ENCODE measurements around the gene WDR83. TPM values are rescaled to one million over a fixed set of nuclear protein-coding genes. Genes with fewer than 3 reads are reported as not detected.
"Not testable (repeated sequence)": the region's sequence is repeated elsewhere in the genome, so short reads cannot be mapped to it uniquely, and the experiment has no call there.

WDR83 gene
- total and polyA plus RNA-seq, 4 donors = 7.1 to 20.9 (median 10.6) TPM

- ATAC-seq (ENCODE audit: low FRiP score) (no peak), DNase-seq (no peak)
- Histone ChIP-seq H3K4me3 (ENCODE audit: low read length in 2 of 2) (no peak overlapping the region), H3K36me3 (ENCODE audit: control insufficient read depth in 1 of 2, insufficient read depth in 2 of 2, low read length in 1 of 2) (no peaks in the 10 kb centered on the region), H3K4me1 (ENCODE audit: control insufficient read depth in 1 of 2, insufficient read depth in 2 of 2, low read length in 2 of 2) (no peaks in the 10 kb centered on the region), H3K27me3 (ENCODE audit: control insufficient read depth in 1 of 2, insufficient read depth in 2 of 2, low read length in 1 of 2) (no peaks in the 10 kb centered on the region), H3K9me3 (ENCODE audit: control insufficient read depth, low read length) (no peaks in the 10 kb centered on the region), H3K27ac (ENCODE audit: low read depth in 1 of 2, low read length in 2 of 2) (no peak overlapping the region)
- intact Hi-C loops (cut with DNase I) = no loop called here
- WGBS, 2 donors = 88 to 90% methylated on average over 1 of the region's 1 CpG
Measured at GRCh38 chr19:12695514-12695913, 28.9 kb downstream of the WDR83 start.

GRCh38 chr19:12695997-12696365 lies 29.4 kb downstream of the WDR83 start:
- Histone ChIP-seq H3K36me3 (ENCODE audit: control insufficient read depth in 1 of 2, insufficient read depth in 2 of 2, low read length in 1 of 2) (no peaks in the 10 kb centered on the region), H3K27ac (ENCODE audit: low read depth in 1 of 2, low read length in 2 of 2) (no peak overlapping the region), H3K9me3 (ENCODE audit: control insufficient read depth, low read length) (no peaks in the 10 kb centered on the region), H3K27me3 (ENCODE audit: control insufficient read depth in 1 of 2, insufficient read depth in 2 of 2, low read length in 1 of 2) (no peaks in the 10 kb centered on the region), H3K4me1 (ENCODE audit: control insufficient read depth in 1 of 2, insufficient read depth in 2 of 2, low read length in 2 of 2) (no peaks in the 10 kb centered on the region), H3K4me3 (ENCODE audit: low read length in 2 of 2) (peak overlapping the region; percentile 65 to 74)
- intact Hi-C loops (cut with DNase I) = no loop called here
- WGBS, 2 donors = 2 to 3% methylated on average over 35 to 36 of the region's 36 CpGs
- no peak for DNase-seq
- ATAC-seq (ENCODE audit: low FRiP score) = no peak

- H3K36me3 ChIP-seq (ENCODE audit: control insufficient read depth in 1 of 2, insufficient read depth in 2 of 2, low read length in 1 of 2) = no peaks in the 10 kb centered on the region
- H3K4me3 ChIP-seq (ENCODE audit: low read length in 2 of 2) = peak within 1 kb of the TSS; percentile 65 to 74
- intact Hi-C loops (cut with DNase I) = no loop called here
- no peaks in the 10 kb centered on the region for H3K9me3 ChIP-seq (ENCODE audit: control insufficient read depth, low read length)
- no peaks in the 10 kb centered on the region for H3K27me3 ChIP-seq (ENCODE audit: control insufficient read depth in 1 of 2, insufficient read depth in 2 of 2, low read length in 1 of 2)
- peak within 1 kb of the TSS in 1 of 2 donors; percentile 82 for H3K27ac ChIP-seq (ENCODE audit: low read depth in 1 of 2, low read length in 2 of 2)
- no peaks in the 10 kb centered on the region for H3K4me1 ChIP-seq (ENCODE audit: control insufficient read depth in 1 of 2, insufficient read depth in 2 of 2, low read length in 2 of 2)
- WGBS, 2 donors = 6% methylated on average over 59 of the region's 59 CpGs
- ATAC-seq (ENCODE audit: low FRiP score) = peak; percentile 94
- DNase-seq = peak; percentile 97 to 99
Measured at GRCh38 chr19:12696366-12697335, 30.0 kb downstream of the WDR83 start, which contains the start of gene FBXW9. FBXW9 (minus strand) TSS chr19:12696631; CDS start chr19:12696581, 50 bp downstream.

- H3K9me3 ChIP-seq (ENCODE audit: control insufficient read depth, low read length); H3K27me3 ChIP-seq (ENCODE audit: control insufficient read depth in 1 of 2, insufficient read depth in 2 of 2, low read length in 1 of 2); H3K36me3 ChIP-seq (ENCODE audit: control insufficient read depth in 1 of 2, insufficient read depth in 2 of 2, low read length in 1 of 2); intact Hi-C loops (cut with DNase I); H3K27ac ChIP-seq (ENCODE audit: low read depth in 1 of 2, low read length in 2 of 2); H3K4me1 ChIP-seq (ENCODE audit: control insufficient read depth in 1 of 2, insufficient read depth in 2 of 2, low read length in 2 of 2); DNase-seq; H3K4me3 ChIP-seq (ENCODE audit: low read length in 2 of 2); ATAC-seq (ENCODE audit: low FRiP score): not testable (repeated sequence)
- WGBS, 2 donors = 96 to 97% methylated on average over 22 of the region's 22 CpGs
Measured at GRCh38 chr19:12697425-12697824, 30.8 kb downstream of the WDR83 start.

GRCh38 chr19:12698138-12698537 lies 31.5 kb downstream of the WDR83 start:
- no peaks in the 10 kb centered on the region for H3K4me1 ChIP-seq (ENCODE audit: control insufficient read depth in 1 of 2, insufficient read depth in 2 of 2, low read length in 2 of 2)
- DNase-seq = no peak
- WGBS, 2 donors = 79 to 81% methylated on average over 6 of the region's 6 CpGs
- H3K27me3 ChIP-seq (ENCODE audit: control insufficient read depth in 1 of 2, insufficient read depth in 2 of 2, low read length in 1 of 2) = no peaks in the 10 kb centered on the region
- no peak overlapping the region for H3K4me3 ChIP-seq (ENCODE audit: low read length in 2 of 2)
- intact Hi-C loops (cut with DNase I) = no loop called here
- H3K36me3 ChIP-seq (ENCODE audit: control insufficient read depth in 1 of 2, insufficient read depth in 2 of 2, low read length in 1 of 2) = peaks cover 0 to 2% of the 10 kb centered on the region in 2 donors
- no peak for ATAC-seq (ENCODE audit: low FRiP score)
- H3K9me3 ChIP-seq (ENCODE audit: control insufficient read depth, low read length) = no peaks in the 10 kb centered on the region
- no peak overlapping the region for H3K27ac ChIP-seq (ENCODE audit: low read depth in 1 of 2, low read length in 2 of 2)

GRCh38 chr19:12701596-12702282 lies 35.1 kb downstream of the WDR83 start:
- no peak overlapping the region for H3K27ac ChIP-seq (ENCODE audit: low read depth in 1 of 2, low read length in 2 of 2)
- no peaks in the 10 kb centered on the region for H3K27me3 ChIP-seq (ENCODE audit: control insufficient read depth in 1 of 2, insufficient read depth in 2 of 2, low read length in 1 of 2)
- no peak overlapping the region for H3K4me3 ChIP-seq (ENCODE audit: low read length in 2 of 2)
- peaks cover 0 to 12% of the 10 kb centered on the region in 2 donors for H3K36me3 ChIP-seq (ENCODE audit: control insufficient read depth in 1 of 2, insufficient read depth in 2 of 2, low read length in 1 of 2)
- H3K4me1 ChIP-seq (ENCODE audit: control insufficient read depth in 1 of 2, insufficient read depth in 2 of 2, low read length in 2 of 2) = no peaks in the 10 kb centered on the region
- H3K9me3 ChIP-seq (ENCODE audit: control insufficient read depth, low read length) = no peaks in the 10 kb centered on the region
- ATAC-seq (ENCODE audit: low FRiP score) (no peak), DNase-seq (no peak)
- WGBS, 2 donors = 86 to 87% methylated on average over 33 of the region's 33 CpGs
- intact Hi-C loops (cut with DNase I) = no loop called here

GRCh38 chr19:12703046-12703445 lies 36.4 kb downstream of the WDR83 start:
- no peaks in the 10 kb centered on the region for H3K9me3 ChIP-seq (ENCODE audit: control insufficient read depth, low read length)
- intact Hi-C loops (cut with DNase I) = no loop called here
- no peak overlapping the region for H3K27ac ChIP-seq (ENCODE audit: low read depth in 1 of 2, low read length in 2 of 2)
- no peak for DNase-seq
- no peaks in the 10 kb centered on the region for H3K27me3 ChIP-seq (ENCODE audit: control insufficient read depth in 1 of 2, insufficient read depth in 2 of 2, low read length in 1 of 2)
- peaks cover 0 to 12% of the 10 kb centered on the region in 2 donors for H3K36me3 ChIP-seq (ENCODE audit: control insufficient read depth in 1 of 2, insufficient read depth in 2 of 2, low read length in 1 of 2)
- H3K4me3 ChIP-seq (ENCODE audit: low read length in 2 of 2) = no peak overlapping the region
- WGBS, 2 donors = 47 to 51% methylated on average over 9 of the region's 9 CpGs
- ATAC-seq (ENCODE audit: low FRiP score) = no peak
- no peaks in the 10 kb centered on the region for H3K4me1 ChIP-seq (ENCODE audit: control insufficient read depth in 1 of 2, insufficient read depth in 2 of 2, low read length in 2 of 2)

- Histone ChIP-seq H3K4me1 (ENCODE audit: control insufficient read depth in 1 of 2, insufficient read depth in 2 of 2, low read length in 2 of 2) (no peaks in the 10 kb centered on the region), H3K9me3 (ENCODE audit: control insufficient read depth, low read length) (no peaks in the 10 kb centered on the region), H3K4me3 (ENCODE audit: low read length in 2 of 2) (no peak overlapping the region), H3K27me3 (ENCODE audit: control insufficient read depth in 1 of 2, insufficient read depth in 2 of 2, low read length in 1 of 2) (no peaks in the 10 kb centered on the region), H3K27ac (ENCODE audit: low read depth in 1 of 2, low read length in 2 of 2) (no peak overlapping the region), H3K36me3 (ENCODE audit: control insufficient read depth in 1 of 2, insufficient read depth in 2 of 2, low read length in 1 of 2) (peaks cover 0 to 12% of the 10 kb centered on the region in 2 donors)
- WGBS, 2 donors = 90 to 92% methylated on average over 13 of the region's 13 CpGs
- ATAC-seq (ENCODE audit: low FRiP score) (no peak), DNase-seq (no peak)
- intact Hi-C loops (cut with DNase I) = no loop called here
Measured at GRCh38 chr19:12705169-12705568, 38.6 kb downstream of the WDR83 start.
